GM21529 (cell line): ENCODE results near the gene NLGN1.

Source experiments
- ATAC-seq: cut with Tn5 transposase; IDR thresholded peaks from one replicate; pipeline ENCODE4 v1.9.1; 2021; ENCODE audit not compliant: unreplicated experiment

Gene NLGN1

DNA sequence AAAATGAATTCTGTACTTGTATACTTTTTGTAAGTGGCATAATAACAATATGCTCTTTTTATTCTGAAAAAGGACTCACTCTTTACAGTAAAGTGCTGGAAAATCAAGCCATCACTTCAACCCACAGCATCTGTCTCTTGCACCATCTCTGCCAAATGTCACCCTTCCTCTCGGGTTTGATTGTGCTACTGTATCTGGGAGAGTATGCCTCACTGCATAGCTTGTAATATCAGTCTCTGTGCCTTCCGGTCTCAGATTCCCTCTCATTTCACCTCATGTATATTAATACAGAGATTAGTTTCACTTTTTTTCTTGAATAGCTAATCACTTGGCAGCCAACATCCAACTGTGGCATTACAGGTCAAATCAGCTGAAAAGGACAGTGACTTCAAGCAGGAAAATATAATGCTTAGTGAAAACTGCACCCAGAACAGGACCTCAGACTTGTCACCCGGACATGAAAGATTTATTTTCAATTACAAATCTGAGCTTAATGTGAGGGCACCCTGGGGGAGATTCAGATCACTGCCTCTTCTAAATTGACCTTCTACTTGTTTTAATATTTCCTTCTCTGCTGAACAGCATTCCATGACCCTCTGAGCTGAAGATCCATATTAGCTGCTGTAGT, 855.8 kb downstream of the NLGN1 start:
- ATAC-seq: no peak

DNA sequence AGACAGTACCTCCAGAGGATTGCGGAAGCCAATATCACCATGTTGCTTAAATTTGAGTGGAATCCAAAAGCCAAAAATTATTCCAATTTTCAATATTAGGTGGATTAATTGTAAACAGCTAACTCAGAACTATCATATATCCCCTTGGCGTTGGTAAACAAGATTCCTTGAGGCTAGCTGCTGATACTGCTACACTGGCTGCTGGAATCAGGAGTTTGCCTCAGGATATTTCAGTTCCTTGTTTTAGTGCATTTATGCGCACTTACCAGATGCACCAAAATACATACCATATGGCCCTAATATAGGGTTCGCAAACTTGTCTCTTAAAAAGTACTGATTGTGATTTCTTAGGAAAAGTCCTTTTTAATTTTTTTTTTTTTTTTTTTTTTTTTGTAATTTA, 856.4 kb downstream of the NLGN1 start:
- ATAC-seq: no peak

DNA sequence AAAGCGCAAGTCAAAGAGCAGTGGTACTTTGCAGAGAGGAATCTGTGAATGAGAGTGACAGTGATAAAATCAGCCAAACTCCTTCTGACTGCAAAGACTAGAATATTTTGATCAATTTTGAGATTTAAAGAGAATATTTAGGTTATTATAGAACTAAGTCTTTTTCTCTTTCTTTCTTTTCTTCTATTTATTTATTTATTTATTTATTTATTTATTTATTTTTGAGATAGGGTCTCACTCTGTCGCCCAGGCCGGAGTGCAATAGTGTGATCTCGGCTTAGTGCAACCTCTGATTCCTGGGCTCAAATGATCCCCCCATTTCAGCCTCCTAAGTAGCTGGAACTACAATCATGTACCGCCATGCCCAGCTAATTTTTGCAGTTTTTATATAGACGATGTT, 857.9 kb downstream of the NLGN1 start:
- no peak for ATAC-seq

DNA sequence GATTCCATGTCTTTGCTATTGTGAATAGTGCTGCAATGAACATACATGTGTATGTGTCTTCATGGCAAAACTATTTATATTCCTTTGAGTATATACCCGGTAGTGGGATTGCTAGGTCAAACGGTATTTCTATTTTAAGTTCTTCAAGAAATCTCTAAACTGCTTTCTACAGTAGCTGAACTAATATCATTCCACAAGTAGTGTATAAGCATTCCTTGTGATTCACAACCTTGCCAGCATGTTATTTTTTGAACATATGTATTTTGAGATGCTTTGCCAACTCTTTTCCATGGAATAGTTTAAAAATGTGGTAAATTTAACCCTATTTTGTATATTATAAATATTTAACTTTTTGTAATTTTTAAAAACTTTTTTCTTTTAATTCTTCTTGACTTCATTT, 868.9 kb downstream of the NLGN1 start:
- no peak for ATAC-seq

DNA sequence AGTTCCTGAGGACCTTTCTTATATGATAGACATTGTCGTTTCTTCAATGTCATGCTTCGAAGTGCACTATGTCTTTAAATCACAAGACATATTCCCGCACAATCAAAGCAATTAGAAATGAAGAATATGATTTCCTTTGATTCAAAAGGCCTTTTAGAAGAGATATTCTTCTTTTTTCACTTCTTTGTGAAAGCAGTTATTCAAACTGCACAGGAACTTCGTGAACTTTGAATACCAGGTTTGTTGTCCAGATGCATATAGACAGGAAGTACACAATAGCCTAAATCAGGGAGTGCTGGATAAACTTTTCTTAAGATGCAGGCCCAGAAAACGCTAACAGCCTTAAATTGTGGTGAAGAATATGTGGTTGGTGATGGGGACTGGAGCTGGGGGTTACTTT, 870.5 kb downstream of the NLGN1 start:
- no peak for ATAC-seq

DNA sequence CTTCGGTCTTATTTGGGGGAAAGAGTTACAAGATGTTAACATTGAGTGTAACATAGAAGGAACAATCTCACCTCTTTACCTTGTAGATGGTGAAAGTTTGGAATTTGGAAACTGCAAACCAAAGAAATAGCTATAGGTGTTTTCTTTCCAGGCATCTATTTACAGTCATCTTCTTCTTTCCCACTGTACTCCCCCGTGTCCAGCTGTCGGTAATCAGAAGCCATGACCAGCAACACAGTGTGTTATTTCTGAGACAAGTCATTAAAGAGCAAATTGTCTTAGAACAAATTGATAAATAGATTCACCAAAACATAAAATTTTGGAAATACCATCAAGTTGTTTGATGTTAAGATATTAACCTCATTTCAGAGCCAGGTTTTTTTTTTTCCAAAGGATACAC, 871.0 kb downstream of the NLGN1 start:
- ATAC-seq: no peak

DNA sequence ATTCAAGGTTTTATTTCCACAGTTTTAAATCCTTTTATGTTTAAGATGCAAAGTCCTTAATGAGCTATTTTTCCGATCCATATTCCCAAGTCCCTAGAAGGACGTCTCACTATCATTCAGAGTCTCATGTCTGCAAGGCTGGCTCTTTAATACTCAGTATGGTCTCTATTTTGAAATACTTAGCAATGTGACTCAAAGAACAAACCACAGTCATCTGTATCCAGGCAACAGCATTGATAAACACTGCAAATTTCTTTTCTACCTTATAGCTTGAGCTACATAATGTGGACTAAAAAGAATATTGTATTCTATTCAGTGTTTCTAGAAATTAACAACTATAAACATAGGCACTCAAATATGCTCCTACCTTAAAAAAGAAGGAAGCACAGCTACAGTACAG, 873.3 kb downstream of the NLGN1 start:
- no peak for ATAC-seq

DNA sequence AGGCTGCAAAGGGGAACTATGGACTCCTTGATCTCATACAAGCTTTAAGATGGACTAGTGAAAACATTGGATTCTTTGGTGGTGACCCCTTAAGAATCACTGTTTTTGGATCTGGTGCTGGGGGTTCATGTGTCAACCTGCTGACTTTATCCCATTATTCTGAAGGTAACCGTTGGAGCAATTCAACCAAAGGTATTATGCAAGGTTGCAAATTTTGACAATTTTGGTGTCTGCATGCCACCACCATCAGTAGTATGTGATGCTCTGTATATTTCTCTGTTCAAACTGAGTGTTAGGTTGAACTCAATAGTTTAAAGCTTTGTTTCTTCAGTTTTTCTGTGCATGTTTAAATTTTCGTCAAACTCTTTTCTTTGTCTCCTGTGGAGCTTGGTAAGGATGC, 877.8 kb downstream of the NLGN1 start:
- no peak for ATAC-seq

DNA sequence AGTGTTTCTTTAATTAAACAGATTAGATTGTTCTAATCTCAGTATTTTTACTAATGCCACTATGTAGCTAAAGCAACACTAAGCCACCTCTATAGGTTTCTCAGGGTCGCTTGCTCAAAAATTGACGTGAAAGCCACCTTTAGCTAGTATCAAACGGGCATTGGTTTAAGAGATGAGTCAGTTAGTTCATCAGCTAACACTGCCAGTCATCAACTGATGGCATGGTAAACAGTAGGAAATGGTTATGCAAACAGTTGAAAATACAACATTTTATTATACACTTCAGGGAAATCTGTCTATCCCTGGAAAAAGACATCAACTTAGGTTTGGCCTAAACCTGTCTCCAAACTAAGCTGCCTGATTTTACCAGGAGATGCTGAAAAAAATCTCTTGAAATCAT, 879.3 kb downstream of the NLGN1 start:
- ATAC-seq: no peak

DNA sequence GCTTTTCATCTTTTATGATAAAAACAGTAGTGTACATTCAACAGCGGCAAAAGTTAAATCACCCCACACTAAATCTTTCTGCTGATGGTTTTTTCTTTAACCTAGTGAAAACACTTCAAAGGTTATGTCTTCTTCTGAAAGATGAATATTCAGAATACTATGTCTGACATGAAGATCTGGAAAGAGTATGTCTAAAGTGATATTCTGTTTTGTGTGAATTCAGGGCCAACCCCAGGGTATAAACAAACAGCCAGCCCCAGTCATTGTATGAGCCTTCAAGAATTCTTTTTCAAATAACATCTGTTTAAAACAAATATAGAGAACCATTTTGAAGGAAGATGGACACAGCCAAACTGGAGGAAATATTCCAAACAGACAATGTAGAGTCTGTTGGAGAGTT, 880.5 kb downstream of the NLGN1 start:
- no peak for ATAC-seq

DNA sequence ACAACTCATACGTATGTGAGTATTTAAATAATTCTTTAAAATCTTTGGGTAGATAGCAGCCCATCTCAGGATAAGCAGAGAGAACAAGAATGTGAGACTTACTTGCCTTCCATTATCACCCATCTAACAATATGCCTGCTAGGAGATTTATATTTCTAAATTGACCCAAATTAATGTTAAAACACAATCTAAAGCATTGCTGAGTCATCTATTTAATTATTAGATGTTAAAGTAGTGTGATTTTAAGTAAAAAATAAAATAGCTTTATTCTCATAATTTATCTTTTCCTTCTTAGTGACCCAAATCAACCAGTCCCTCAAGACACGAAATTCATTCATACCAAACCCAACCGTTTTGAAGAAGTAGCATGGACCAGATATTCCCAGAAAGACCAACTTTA, 882.6 kb downstream of the NLGN1 start:
- ATAC-seq: no peak

DNA sequence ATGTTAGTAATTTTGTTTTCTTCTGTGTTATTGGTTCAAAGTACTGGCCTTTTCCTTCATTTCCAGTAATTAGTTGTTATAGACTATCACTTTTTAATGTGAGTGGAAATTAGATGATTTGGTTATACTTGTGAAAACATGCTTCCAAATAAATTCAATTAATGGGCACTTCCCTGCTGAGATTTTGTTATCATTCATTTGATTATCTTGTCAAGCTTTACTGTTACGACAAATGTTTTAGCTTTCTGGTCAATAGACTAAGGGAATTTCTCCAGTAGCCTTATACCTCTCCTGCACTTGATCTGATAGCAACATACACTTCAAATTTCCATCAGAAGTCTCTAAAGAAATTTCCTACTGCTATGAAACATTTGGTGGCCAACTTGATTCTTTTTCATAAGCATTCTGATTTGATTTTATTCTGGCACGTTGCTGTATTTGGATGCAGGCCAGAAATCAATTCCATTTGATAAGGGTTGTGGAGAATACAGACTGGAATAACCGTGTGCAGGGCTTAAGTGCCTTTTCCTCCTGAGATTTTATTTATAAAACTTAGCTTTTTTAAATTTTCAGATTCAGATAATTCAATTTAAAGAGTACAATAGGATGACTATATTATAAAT, 887.8 kb downstream of the NLGN1 start:
- ATAC-seq: no peak

DNA sequence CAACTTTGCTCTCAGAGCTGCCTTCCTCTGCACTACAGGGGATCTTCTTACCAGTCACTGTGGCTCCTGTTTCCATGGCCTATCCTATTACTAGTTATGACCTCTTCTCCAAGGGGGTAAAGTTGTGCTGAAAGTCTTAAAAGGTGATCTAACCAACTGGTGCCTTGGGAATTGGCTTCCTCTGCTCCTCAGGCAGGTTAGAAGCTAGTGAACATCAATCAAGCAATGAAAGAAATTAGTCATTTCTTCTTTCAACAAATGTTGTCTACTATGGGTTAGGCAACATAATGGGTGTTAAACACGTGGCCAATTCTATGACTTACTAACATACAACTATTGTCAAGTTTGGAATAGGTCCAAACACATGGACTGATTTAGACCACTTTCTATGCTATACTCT, 890.2 kb downstream of the NLGN1 start:
- ATAC-seq: no peak

DNA sequence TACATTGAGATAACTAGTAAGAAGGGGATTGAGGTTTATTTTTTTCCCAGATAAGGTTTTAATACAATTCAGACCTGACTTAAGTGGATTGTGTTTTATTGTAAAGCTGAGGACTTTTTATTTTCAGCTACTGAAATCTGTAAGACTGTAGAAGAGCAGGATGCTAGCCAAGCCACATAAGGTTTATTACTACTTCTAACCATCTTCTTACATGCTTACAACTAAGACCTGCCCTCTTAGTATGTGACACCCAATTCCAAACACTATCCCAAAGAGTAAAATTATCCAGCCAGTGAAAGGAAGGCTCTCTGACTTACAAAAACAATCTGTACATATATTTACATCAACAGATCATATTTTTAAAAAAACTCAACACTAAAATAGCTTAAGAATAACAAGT, 897.1 kb downstream of the NLGN1 start:
- ATAC-seq: no peak

DNA sequence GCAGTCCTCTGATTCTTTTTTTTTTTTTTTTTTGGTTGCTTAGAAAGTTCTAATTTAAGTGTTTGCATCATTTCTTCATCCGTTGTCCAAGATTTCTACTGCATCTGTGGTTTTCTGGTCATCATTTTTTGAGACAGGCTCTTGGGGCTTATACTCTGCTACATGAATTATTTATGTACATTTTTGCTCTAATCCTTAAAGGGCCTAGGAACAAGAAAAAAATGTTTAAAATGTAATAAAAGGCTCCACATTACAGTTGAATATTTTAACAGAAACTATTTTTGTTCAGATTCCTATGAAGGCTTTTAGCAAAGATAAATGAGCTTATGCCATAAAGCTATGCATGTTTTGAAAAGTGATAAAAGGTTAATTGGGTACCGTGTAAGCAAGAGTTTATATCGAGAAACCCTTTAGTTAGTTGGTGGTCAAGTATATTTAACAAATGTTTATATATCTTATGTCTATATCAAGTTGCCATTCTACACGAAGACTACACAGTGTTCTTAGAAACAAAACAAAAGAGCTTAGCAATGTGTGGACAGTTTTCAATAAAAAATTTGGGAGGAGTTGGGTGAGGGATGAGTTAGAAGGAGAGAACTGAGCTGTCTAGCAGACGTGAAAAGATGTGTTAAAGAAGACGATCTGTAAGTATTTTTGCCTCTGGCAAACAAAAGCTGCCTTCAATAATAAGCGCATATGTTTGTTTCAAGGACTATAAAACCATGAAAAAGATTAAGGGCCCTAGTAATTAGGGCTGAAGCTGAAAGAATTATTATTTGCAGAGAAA, 898.0 kb downstream of the NLGN1 start:
- no peak for ATAC-seq

DNA sequence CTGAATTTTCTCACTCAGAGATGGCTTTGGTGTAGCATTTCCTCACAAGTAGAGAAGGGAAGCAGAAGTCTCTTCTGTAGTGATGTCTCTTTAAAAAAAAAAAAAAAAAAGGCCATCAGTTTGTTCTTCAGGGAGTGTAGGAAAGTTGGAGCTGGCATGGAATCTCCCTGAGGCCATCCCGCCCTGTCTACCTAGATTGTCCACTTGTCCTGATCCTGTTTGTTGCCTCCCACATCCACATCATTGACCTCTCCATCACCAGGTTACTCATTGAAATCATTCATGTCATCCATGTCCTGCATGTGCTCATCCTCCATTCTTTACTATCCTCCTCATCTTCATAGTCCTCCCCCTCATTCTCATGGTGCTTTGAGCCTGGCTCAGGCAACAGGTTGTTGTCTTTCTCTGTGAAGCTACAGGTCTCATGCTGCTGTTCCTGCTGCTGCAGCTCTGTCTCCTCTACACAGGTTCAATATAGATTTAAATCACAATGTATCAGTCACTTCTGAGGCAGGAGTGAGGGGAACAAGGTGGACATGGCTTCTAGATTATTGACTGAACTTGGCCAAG, 905.3 kb downstream of the NLGN1 start:
- ATAC-seq: no peak

DNA sequence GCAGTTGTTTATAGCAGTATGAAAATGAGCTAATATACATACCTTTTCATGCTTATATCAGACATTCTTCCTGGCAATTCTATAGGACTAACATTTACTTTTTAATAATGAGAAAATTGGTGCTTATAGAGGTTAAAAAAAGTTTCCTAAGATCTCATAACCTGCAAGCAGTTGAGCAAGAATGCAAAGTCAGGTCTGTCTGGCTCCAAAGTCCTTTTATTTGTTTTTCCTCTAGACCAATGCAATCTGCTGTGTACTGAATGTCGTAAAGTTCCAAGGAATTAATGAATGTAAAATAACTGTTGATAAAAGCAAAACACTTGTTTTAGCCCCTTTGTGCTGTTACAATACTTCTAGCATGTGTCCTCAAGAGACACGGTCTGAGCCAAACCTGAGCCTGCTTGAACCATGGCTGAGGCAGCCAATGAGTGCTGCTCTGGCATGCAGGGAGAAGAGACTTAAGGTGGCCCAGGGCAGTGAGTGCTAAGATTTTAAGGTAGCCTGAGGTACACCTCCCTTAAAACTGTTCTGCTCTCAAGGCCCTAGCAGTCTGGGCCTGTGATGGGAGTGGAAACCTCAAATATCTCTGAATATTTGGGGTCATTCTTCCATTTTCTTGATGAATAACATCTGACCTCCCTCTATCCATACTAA, 906.5 kb downstream of the NLGN1 start:
- no peak for ATAC-seq

DNA sequence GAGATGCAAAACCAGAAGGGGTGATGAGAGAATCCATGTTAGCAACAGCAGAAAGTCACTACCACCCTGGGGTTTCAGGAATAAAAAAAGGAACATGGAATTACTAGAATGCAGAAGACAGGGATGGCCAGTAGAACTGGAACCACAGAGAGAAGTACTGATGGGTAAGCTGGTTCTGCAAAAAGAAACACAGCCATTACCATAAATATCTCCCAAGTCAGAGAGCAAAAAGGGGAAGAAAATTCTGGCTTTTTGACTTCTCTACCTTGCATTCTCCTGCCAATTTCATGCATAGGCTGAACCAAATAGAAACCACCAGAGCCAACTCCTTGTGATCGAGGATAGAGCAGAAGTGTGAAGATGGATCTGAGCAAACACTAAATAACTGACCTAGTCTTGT, 911.2 kb downstream of the NLGN1 start:
- no peak for ATAC-seq

DNA sequence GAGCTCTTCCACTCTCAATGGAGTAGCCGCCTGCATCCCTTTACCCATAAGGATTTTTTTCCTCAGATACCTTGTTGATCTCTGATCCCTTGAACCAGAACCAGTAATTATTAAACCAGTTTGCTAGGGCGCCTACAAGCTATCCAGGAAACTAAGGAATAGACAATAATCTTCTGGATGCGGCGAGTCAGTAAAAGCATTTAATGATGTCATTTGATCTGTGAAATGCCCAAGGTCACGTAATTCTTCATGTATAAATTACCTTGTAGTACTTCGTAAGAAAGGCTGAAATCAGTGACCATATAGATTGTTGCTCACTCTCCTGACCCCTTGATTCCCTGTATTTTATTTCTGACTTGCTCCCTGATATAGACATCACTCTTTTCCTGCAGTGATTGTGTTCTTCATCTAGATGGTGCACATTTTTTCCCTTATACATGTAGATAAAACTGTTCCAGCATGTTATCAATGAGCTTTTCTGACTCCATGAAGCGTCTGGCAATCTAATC, 913.0 kb downstream of the NLGN1 start:
- no peak for ATAC-seq

DNA sequence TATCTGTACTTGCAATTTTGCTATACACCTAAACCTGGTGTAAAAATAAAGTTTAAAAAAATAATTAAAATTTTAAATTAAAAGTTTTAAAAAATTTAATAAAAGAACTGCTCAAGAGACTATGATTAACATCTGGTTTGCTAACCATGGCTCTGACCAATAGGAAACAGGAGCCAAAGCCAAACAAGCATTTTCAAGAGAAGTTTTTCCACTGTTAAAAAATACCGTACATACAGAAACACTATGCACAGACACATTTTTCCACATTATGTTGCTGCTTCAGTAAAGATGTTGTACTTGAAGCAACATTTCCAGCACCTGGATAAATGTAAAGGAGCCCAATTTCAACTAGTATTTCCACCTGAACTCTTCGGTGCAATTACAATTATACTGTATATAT, 917.7 kb downstream of the NLGN1 start:
- ATAC-seq: no peak

DNA sequence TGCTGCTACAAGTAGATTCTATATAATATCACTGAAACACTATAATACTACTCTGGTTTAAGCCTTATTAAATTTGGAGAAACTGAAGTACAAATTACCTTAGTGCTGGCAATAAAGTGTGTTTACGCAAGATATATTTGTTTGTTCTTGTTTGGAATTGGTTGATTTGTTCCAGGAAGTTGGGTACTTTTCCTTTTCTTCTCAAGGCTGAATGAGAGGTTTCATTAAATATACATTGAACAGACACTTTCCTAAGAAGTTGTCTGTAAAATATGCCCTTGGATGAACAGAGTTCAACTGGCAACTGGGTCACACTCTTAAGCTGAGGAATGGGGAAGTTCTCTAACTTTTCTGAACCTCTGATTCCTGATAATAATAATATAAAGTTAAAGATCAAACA, 919.5 kb downstream of the NLGN1 start:
- no peak for ATAC-seq
